ENCODE results near the gene NLRP8. TPM values are rescaled to one million over a fixed set of nuclear protein-coding genes. Genes with fewer than 3 reads are reported as not detected.
"Not testable (repeated sequence)": the region's sequence is repeated elsewhere in the genome, so short reads cannot be mapped to it uniquely, and the experiment has no call there.

Gene NLRP8
- not detected in 2 replicates for total RNA-seq

DNA sequence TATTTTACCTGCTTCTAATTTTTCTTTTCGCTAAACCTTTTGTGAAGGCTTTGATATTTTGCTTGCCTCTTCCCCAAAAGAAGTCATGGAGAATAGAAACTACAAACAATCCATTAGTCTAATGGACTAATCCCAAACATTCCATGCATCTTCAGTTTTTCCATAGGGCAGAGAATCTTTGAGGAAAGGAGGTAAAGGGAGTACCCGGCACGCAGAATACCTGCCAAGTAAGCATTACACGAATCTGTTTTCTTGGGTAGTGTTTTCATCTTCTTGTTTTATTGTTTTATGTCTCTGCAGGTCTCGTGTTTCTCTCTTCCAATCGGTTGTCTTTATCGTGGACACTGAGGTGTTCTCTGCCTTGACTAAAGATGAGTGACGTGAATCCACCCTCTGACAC, at the start of gene NLRP8:
Gene NLRP8 (plus strand): TSS at position 301 of the 400 bp plus-strand sequence.
- DNase-seq (ENCODE audit: low read depth in 2 of 2): no peak

DNA sequence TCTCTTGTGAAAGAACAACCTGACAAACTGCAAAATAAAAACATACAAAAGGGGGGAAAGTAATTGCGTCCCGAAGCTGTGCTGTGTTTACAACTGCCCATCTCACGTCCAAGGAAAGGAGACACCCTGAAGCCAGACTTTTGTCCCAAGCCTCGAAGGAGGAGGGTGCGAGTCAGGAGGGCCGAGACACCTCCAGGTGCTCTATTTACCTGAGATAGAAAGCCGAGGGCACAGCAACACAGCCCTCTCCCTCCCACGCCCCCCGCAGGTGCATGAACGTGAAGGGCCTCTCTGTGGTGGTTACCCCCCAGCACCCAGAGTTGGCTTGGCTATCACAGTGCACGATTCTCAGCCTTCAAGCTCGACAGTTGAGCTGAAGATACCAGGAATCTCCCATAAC, 48.7 kb upstream of the NLRP8 start:
- no peak for DNase-seq (ENCODE audit: low read depth in 2 of 2)

DNA sequence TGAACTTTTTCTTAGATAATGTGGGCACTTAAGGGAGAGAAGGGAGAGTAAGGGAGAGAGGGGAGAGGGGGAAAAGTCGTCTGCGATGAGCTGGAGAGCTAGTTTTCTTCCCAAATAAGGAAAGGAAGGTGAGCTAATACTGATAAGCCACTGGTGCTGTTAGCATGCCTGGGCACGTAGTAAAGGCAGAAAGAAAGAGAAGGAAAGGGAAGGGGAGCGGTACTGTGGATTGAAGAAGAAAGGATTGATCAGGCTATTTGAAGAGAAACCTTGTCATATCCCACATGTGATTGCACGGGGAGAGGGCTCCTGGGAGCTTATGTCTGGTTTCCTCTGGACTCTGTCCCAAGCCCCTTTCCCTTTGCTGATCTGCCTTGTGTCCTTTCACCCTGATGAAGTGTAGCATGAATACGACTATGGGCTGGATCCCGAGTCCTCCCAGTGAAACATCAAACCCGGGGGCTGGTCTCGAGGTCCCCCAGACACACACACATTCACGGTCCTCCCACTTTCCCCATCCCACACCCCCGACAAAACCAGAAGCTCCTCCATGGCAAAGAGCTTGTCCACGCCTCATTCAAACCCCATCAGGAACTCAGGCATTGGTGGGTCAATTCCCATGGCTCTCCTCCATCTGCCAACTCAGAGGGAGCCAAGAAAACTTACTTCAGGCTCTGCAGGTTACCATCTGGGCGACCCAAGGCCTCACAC, 46.1 kb upstream of the NLRP8 start:
- DNase-seq (ENCODE audit: low read depth in 2 of 2): no peak

DNA sequence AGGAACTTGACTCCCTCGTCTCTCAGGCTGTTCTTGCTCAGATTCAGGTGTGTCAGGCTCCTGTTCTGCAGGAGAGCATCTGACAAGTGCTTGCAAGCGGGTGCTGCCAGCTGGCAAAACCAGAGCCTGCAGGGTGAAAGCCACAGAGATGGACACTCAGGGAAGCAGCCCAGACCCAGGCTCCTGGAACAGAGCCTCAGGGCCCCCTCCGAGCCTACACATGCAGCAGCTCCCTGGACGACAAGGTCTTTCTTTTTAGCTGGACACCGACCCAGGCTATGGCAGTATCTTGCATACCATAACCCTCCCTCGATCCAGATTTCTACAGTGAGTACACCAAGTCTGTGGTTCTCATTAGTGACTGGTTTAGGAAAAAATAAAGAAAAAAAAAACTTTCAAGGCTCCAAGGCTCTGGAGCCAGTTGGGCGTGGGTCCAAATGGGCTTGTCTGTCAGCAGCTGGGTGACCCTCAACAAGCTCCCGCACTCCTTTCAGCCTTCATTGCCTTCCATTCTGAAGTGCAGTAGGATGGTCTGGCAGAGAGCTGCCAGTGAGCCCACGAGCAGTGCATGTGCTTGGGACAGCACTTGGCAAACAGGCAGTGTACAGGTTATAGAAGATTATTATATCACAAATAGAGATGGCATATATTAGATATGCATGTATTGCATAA, 45.4 kb upstream of the NLRP8 start:
- DNase-seq (ENCODE audit: low read depth in 2 of 2): no peak

DNA sequence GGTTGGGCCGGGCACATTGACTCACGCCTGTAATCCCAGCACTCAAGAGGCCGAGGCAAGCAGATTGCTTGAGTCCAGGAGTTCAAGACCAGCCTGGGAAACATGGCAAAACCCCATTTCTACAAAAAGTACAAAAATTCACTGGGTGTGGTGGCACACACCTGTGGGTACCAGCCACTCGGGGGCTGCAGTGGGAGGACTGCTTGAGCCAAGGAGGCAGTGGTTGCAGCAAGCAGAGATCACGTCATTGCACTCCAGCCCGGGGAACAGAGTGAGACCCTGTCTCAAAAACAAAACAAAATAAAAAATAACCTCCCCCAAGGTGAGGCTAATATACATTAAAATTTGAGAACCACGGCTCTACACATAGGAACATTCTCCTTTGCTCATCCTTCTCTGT, 40.3 kb upstream of the NLRP8 start:
- no peak for DNase-seq (ENCODE audit: low read depth in 2 of 2)

GRCh38 chr19:55907746-55908145, 39.9 kb upstream of the NLRP8 start:
- DNase-seq (ENCODE audit: low read depth in 2 of 2): no peak

DNA sequence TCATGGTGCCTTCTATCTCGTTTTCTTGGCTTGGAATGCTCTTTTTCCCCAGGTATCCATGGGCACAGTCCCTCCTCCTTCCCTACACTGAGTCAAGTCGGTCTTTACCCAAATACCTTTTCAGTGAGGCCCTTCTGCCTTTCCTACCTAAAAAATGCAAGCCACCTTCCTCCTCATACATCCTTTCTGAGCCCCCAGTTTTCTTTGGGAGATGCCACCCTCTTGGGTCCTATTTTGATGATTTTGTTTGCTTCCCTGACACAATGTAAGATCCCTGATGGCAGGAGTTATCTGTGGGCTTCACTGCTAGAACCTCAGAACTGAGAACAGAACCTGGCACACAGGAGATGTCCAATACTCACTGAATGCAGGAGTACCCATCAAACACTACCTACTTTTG, 37.8 kb upstream of the NLRP8 start:
- no peak for DNase-seq (ENCODE audit: low read depth in 2 of 2)

- DNase-seq (ENCODE audit: low read depth in 2 of 2): no peak
Measured at GRCh38 chr19:55912916-55913315, 34.7 kb upstream of the NLRP8 start.

GRCh38 chr19:55913643-55914268, 33.9 kb upstream of the NLRP8 start:
- no peak for DNase-seq (ENCODE audit: low read depth in 2 of 2)

- DNase-seq (ENCODE audit: low read depth in 2 of 2): no peak
Measured at GRCh38 chr19:55923556-55923955, 24.1 kb upstream of the NLRP8 start.

GRCh38 chr19:55927991-55928390, 19.6 kb upstream of the NLRP8 start:
- DNase-seq (ENCODE audit: low read depth in 2 of 2): no peak

DNA sequence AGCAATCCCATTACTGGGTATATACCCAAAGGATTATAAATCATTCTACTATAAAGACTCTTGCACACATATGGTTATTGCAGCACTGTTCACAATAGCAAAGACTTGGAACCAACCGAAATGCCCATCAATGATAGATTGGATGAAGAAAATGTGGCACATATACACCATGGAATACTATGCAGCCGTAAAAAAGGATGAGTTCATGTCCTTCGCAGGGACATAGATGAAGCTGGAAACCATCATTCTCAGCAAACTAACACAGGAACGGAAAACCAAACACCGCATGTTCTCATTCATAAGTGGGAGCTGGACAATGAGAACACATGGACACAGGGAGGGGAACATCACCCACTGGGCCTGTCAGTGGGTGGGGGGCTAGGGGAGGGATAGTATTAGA, 18.4 kb upstream of the NLRP8 start:
- DNase-seq (ENCODE audit: low read depth in 2 of 2): not testable (repeated sequence)

DNA sequence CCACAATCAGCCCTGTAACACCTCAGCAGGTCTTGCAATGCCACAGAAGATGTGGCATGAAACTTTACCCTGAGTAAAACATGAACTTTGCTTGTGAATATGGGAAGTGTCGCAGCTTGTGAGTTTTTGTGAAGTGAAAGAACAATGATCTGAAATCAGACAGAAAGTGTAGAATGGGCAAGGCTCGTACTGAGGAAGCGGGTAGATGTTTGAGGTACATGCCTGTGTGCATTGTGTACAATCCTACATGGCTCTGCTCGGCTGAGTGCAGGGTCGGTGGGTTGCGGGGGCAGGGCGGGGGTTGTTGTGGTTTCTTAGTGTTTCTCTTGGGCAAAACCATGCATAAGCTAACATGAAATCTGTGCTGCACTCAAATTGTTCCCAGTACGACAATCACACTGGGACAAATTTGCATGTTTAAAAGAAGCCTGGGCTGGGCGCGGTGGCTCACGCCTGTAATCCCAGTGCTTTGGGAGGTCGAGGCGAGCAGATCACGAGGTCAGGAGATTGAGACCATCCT, 16.6 kb upstream of the NLRP8 start:
- DNase-seq (ENCODE audit: low read depth in 2 of 2): no peak

GRCh38 chr19:55931936-55932386, 15.7 kb upstream of the NLRP8 start, which contains the start of gene NLRP13:
NLRP13 (minus strand) TSS chr19:55932336; CDS start chr19:55932311, 25 bp downstream.
- no peak for DNase-seq (ENCODE audit: low read depth in 2 of 2)

GRCh38 chr19:55935206-55935605, 12.4 kb upstream of the NLRP8 start:
- DNase-seq (ENCODE audit: low read depth in 2 of 2): no peak

GRCh38 chr19:55939206-55939605, 8.4 kb upstream of the NLRP8 start:
- no peak for DNase-seq (ENCODE audit: low read depth in 2 of 2)

DNA sequence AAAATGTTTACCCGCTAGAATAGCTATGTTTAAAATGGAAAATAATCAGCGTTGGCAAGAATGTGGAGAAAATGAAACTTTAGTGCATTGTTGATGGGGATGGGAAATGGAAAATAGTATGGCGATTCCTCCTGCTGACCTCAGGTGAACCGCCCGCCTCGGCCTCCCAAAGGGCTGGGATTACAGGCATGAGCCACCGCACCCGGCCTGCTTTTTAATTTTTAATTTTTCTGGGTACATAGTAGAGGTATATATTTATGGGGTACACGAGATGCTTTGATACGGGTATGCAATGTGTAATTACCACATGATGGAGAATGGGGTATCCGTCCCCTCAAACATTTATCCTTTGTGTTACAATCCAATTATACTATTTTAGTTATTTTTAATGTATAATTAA, 7.3 kb upstream of the NLRP8 start:
- DNase-seq (ENCODE audit: low read depth in 2 of 2): no peak

- DNase-seq (ENCODE audit: low read depth in 2 of 2): not testable (repeated sequence)
Measured at GRCh38 chr19:55950566-55950965, 2.9 kb downstream of the NLRP8 start.

- DNase-seq (ENCODE audit: low read depth in 2 of 2): no peak
Measured at GRCh38 chr19:55956431-55956830, 8.8 kb downstream of the NLRP8 start.

DNA sequence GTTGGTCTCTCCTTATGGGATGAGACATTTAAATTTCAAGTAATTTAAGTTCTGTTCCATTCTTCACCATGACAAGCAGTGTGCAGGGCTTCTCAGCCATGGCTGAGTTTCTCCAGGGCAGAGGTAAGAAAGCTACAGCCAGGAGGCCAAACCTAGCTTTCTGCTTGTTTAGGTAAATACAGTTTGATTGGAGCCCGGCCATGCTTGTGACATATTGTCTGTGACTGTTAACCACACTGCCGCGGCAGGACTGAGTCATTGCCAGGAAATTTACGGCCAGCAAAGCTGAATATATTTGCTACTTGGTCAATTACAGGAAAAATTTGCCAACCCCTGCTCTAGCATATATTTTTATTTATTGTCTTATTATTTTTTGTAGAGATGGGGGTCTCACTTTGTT, 10.7 kb downstream of the NLRP8 start:
- no peak for DNase-seq (ENCODE audit: low read depth in 2 of 2)

GRCh38 chr19:55959996-55960675, 12.5 kb downstream of the NLRP8 start:
- no peak for DNase-seq (ENCODE audit: low read depth in 2 of 2)

DNA sequence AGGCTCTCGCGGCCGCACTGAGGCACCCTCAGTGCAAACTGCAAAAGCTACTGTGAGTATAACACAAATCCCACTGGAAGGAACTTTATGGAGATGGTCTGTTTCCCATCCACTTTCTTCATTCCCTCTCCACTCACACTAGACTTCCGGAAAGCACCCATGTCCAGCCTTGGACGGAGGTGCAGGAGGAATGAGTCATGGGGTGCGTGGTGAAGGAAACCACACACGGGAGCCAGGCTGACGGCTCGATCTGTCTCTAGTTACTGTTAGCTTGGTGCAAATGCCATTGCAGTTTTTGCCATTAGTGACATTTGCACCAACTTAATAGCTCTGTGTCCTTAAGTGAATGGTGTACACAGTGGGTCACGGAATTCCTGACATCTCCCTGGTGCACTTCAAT, 14.6 kb downstream of the NLRP8 start:
- DNase-seq (ENCODE audit: low read depth in 2 of 2): no peak

All from dermis microvascular lymphatic vessel endothelial cell (primary cell).